Dendritic cell treated with granulocyte-macrophage colony-stimulating factor and Interleukin-4, amounts not matched to agents 40 ng/mL and 50 ng/mL, for 4 days (primary cell): Measurements from ENCODE around the gene HOPX.
"Not testable (repeated sequence)": the region's sequence is repeated elsewhere in the genome, so short reads cannot be mapped to it uniquely, and the experiment has no call there.

Experiments used
- H3K27ac Mint-ChIP-seq: one replicate; pipeline ENCODE4 v1.8.0; 2022; ENCODE audit warnings: mild to moderate bottlenecking, mixed read lengths
- H3K27me3 Mint-ChIP-seq: one replicate; pipeline ENCODE4 v1.8.0; 2022; ENCODE audit warnings: mild to moderate bottlenecking, mixed read lengths
- H3K36me3 Mint-ChIP-seq: one replicate; pipeline ENCODE4 v1.8.0; 2022; ENCODE audit warnings: low read depth, mixed read lengths
- H3K4me1 Mint-ChIP-seq: one replicate; pipeline ENCODE4 v1.8.0; 2022; ENCODE audit warnings: low read depth, mixed read lengths
- H3K4me3 Mint-ChIP-seq: one replicate; pipeline ENCODE4 v1.8.0; 2022; ENCODE audit warnings: mild to moderate bottlenecking, moderate library complexity, mixed read lengths
- H3K9me3 Mint-ChIP-seq: one replicate; pipeline ENCODE4 v1.8.0; 2022; ENCODE audit warnings: mixed read lengths
- intact Hi-C: fragments of 100-400 bp; cut with micrococcal nuclease; formaldehyde crosslinking; loops from one replicate; pipeline ENCODE4 v1.15.0; 2022

The HOPX gene

DNA sequence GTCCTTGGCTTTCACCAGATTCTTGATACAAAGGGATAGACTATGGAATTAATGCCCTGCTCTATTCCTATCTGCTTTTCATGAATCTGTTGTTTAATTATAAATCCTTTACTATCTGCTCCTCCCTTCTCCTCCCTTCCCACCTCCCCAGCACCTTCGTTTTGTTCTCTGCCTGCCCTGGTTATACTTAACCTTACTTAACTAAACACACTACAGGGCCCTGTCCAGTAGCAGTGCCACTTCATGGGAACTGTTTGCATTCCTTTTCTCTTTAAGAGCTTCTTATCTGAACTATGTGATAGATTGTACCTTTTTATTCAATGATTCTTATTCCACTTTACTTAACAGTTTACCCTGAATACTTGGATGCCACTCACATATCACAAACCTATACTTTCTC lies 830 bp downstream of the HOPX start:
- no peak overlapping the region for H3K4me3 Mint-ChIP-seq
- H3K36me3 Mint-ChIP-seq, result no peaks in the 10 kb centered on the region
- H3K4me1 Mint-ChIP-seq, result peaks cover 23% of the 10 kb centered on the region
- peaks cover 3% of the 10 kb centered on the region for H3K27me3 Mint-ChIP-seq
- intact Hi-C loops, result no loop called here
- H3K9me3 Mint-ChIP-seq, result no peaks in the 10 kb centered on the region
- no peak overlapping the region for H3K27ac Mint-ChIP-seq

DNA sequence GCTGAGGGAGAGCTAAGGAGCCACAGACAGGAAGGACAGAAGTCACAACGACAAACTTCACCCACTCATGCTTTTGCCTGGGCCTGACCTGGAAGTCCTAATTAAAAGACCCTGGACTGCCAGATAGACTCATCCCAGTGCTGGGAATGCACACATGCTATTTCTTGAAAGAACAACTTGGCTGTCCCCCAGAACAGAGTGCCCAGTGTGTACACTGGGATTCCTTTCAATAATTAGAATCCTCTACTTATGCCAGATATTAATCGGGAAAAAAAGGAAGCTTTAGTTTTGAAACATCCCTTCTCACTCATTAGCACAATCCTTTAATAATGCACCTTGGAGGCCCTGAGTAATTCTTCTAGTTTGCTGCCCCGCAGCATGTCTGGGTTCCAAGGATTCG lies 3.4 kb downstream of the HOPX start:
- Mint-ChIP-seq H3K27ac (no peak overlapping the region), H3K4me3 (no peak overlapping the region), H3K36me3 (no peaks in the 10 kb centered on the region), H3K27me3 (peaks cover 3% of the 10 kb centered on the region), H3K4me1 (peaks cover 16% of the 10 kb centered on the region), H3K9me3 (no peaks in the 10 kb centered on the region)
- intact Hi-C loops, result no loop called here

DNA sequence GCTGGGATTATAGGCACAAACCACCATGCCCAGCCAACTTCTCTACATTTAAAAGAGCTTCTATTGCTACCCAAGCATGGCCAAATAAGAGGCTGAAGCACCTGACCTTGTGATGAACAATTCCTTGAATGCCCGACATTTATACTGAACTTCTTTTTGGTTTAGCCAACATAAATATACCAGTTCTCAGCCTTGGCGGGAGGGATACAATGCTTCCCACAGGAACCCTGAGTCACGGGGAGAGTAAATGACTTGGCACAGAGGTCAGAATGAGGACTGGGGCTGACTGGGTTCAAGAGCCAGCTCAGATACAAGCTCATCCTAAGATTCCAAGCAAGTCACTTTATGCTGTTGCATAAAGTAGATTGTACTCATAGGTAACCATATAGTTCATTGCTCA lies 6.1 kb downstream of the HOPX start:
- no peak overlapping the region for H3K27ac Mint-ChIP-seq
- no peaks in the 10 kb centered on the region for H3K27me3 Mint-ChIP-seq
- no peak overlapping the region for H3K4me3 Mint-ChIP-seq
- H3K9me3 Mint-ChIP-seq, result no peaks in the 10 kb centered on the region
- H3K4me1 Mint-ChIP-seq, result no peaks in the 10 kb centered on the region
- intact Hi-C loops, result no loop called here
- no peaks in the 10 kb centered on the region for H3K36me3 Mint-ChIP-seq

DNA sequence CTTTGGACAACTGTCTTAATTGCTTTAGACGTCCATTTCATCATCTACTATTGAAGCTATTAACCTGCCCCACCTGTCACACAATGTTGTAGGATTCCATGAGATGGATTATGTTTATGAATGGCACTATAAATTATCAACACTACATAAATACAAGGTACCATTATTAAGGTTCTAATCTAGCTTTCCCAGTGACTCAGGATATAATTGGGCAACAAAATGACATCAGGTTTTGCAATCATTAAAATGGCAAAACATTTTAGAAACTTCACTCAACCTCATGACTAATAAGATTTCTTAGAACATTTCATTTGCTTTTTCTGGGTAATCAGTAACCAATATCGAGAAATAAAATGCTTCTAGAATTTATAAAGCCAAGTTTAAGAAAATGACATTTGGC lies 9.2 kb downstream of the HOPX start:
- Mint-ChIP-seq H3K4me3 (no peak overlapping the region), H3K4me1 (no peaks in the 10 kb centered on the region), H3K27me3 (no peaks in the 10 kb centered on the region), H3K9me3 (peaks cover 9% of the 10 kb centered on the region), H3K36me3 (no peaks in the 10 kb centered on the region), H3K27ac (no peak overlapping the region)
- intact Hi-C loops, result no loop called here

DNA sequence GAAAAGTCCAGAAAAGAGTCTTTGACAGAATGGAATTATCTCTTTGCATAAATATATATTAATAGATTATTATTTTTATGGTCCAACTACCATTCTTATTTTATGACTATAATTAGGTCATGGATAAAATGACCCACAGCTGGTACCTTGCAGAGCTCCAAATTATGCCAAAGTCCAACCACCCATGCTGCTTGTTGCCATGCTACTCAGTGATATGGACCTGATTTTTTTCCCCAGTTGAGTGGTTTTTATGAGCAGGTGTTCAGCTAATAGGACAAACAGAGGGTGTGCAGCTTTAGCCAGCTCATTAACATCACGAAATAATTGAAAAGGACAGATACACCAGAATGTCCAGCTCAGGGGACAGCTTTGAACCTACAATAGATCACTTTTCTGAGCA lies 9.7 kb downstream of the HOPX start:
- intact Hi-C loops, result no loop called here
- H3K27me3 Mint-ChIP-seq, result no peaks in the 10 kb centered on the region
- H3K27ac Mint-ChIP-seq, result no peak overlapping the region

DNA sequence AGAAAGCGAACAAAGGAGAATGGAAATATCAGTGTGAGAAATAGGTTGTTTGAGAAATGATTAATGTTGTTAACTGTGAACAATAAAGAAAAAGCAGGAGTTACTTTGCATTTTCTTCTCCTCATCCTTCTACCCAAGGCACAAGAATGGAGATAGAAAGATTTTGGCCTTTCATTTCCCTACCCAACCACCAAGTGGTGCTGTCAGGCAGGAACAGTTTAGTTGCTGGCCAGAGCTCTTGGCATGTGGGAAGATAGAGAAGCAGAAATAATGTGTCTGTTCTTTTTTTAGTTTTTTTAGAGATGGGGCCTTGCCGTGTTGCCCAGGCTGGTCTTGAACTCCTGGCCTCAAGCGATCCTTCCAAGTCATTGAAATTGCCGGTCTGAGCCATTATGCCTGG lies 12.8 kb downstream of the HOPX start:
- Mint-ChIP-seq H3K9me3 (peaks cover 9% of the 10 kb centered on the region), H3K36me3 (no peaks in the 10 kb centered on the region), H3K4me1 (peaks cover 12% of the 10 kb centered on the region), H3K4me3 (no peak overlapping the region), H3K27ac (no peak overlapping the region), H3K27me3 (peaks cover 2% of the 10 kb centered on the region)
- intact Hi-C loops, result no loop called here

More for the DNA sequence above, 9.7 kb downstream of the HOPX start:
- Mint-ChIP-seq H3K4me1 (peaks cover 3% of the 10 kb centered on the region), H3K9me3 (peaks cover 9% of the 10 kb centered on the region), H3K4me3 (no peak overlapping the region), H3K36me3 (no peaks in the 10 kb centered on the region)

DNA sequence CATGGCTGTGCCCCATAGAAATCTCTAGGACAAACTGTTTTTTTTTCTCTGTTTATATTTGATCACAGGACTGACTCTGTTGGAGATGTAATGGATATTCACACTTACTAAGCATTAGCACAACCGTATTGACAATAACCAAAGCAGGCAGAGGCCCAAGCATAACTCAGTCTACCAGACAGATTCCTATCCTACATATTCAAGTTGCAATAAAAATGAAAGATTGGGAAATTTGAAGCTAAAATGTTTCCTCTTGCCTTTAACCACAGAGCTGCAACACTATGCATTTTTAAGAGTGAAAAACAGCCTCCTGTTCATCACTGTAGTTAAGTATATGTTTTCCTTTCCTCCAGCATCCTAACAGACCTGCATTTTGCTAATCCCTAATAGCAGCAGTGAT lies 13.7 kb downstream of the HOPX start:
- H3K4me3 Mint-ChIP-seq, H3K9me3 Mint-ChIP-seq, H3K27ac Mint-ChIP-seq, H3K27me3 Mint-ChIP-seq, intact Hi-C loops, H3K36me3 Mint-ChIP-seq: not testable (repeated sequence)
- peaks cover 12% of the 10 kb centered on the region for H3K4me1 Mint-ChIP-seq

DNA sequence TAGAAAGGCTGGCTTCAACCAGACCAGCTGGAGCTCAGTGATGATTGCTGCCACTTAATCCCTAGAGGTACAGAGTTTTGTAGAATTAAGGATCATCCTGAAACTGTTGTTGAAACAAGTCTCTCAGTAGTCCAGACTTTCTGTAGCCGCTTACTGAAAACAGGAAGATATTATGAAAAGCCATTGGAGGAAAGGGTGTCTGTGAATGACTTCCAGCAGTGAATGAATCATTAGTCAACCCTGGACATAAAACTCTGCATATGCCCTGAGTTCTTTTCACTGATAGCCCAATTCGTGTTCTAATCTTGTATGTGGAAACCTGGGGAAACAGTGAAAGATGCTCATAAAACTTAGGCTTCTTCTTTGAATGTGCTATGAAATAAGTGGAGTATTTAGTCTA lies 14.8 kb downstream of the HOPX start:
- H3K4me1 Mint-ChIP-seq, result peaks cover 12% of the 10 kb centered on the region
- H3K4me3 Mint-ChIP-seq, result no peak overlapping the region
- no peaks in the 10 kb centered on the region for H3K36me3 Mint-ChIP-seq
- intact Hi-C loops, result no loop called here
- no peak overlapping the region for H3K27ac Mint-ChIP-seq
- peaks cover 2% of the 10 kb centered on the region for H3K27me3 Mint-ChIP-seq
- peaks cover 9% of the 10 kb centered on the region for H3K9me3 Mint-ChIP-seq

DNA sequence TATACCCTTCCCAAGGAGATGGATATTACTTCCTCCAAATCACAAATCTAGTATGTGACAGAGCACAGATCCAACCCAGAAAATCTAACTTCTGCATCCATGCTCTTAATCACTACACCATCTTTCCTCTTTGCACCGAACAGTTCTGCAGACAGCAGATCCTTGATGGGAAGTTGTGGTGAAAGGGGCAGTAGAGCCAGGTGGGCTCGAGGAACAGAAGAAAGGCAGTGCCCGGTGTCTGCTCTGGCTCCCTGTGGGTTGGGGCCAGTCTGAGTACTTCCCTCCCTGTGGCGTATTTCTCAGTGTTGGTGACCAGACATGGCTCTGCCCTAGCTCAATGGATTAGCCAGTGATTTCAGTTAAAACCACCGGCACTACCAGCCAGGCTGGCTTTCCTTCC lies 15.3 kb downstream of the HOPX start:
- no peak overlapping the region for H3K27ac Mint-ChIP-seq
- H3K4me1 Mint-ChIP-seq, result peaks cover 14% of the 10 kb centered on the region
- H3K9me3 Mint-ChIP-seq, result peaks cover 9% of the 10 kb centered on the region
- intact Hi-C loops, result no loop called here
- H3K27me3 Mint-ChIP-seq, result peaks cover 2% of the 10 kb centered on the region
- H3K36me3 Mint-ChIP-seq, result no peaks in the 10 kb centered on the region
- no peak overlapping the region for H3K4me3 Mint-ChIP-seq

DNA sequence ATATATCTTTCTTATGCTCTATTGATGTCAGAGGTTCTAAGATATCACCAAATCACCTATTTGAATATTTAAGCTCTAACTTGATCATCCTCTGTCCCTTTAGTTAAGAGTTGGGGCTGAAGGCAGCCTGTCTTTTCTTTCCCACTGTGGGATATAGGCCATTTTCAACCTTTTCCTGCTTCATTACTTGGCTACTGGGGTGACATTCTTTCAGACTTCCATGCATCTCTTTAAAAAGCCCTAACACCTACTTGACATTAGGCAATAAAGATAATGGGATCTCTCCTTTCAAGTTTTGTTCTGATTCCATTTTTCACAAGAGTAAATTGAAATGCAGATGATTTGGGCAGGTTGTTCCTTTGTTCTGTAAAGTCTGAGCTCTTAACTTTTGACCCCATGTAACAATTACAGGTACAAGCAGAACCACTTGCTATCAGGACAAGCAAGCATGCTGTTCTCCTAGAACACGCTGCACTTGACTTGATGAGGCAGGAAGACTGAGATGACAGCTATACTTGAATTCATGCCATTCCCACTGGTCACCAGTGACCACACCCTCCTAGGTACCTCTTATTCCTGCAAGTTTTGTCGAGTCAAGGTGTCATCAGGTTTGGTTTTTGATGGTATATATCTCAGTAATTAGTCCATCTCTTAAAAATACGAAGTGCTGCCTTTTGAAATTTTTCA lies 18.2 kb downstream of the HOPX start:
- intact Hi-C loops, result no loop called here
- H3K9me3 Mint-ChIP-seq, result no peaks in the 10 kb centered on the region
- H3K27me3 Mint-ChIP-seq, result peaks cover 15% of the 10 kb centered on the region
- no peaks in the 10 kb centered on the region for H3K36me3 Mint-ChIP-seq
- H3K4me3 Mint-ChIP-seq, result no peak overlapping the region
- H3K4me1 Mint-ChIP-seq, result peaks cover 16% of the 10 kb centered on the region
- H3K27ac Mint-ChIP-seq, result no peak overlapping the region

DNA sequence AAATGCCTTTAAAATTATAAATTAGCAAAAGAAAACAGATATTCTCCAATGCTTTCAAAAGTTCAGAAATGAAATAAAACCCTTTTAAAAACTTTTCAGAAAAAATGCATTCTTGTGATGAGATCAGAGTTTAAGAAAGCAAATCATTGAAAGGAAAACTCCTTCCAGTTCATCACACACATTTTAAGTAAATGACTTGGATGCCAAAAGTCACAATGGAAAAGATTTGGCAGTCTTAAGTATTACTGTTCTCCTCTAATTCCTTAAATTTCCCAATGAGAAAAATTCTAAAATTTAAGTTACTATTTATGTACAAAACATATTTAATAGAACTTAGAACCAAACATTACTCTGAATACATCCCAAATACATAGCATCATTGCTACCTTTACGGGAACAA lies 21.1 kb downstream of the HOPX start:
- Mint-ChIP-seq H3K36me3 (no peaks in the 10 kb centered on the region), H3K4me3 (no peak overlapping the region), H3K4me1 (peaks cover 19% of the 10 kb centered on the region), H3K27ac (no peak overlapping the region), H3K9me3 (no peaks in the 10 kb centered on the region), H3K27me3 (peaks cover 43% of the 10 kb centered on the region)
- intact Hi-C loops, result loop anchor here (10.0 kb wide), 2 partner anchors 105 to 145 kb away; no protein-coding TSS in a partner anchor

DNA sequence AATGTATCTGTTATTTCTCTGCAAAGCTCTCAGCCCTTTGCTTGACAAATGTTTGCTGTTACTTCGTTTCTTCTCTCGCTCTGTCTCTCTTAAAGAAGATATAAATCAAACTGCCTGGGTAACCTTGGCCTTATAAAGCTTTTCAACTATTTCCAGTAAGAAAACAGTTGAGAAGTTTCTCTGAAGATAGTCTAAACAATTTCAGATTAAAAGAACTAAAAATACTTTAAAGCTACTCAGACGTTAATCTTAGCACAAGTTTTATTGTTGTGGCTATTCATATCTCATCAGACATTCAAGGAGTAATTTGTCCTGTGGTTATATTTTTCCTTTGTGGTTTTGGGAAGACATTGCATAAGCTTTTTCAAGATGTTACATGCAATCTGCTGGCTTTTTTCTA lies 22.6 kb downstream of the HOPX start:
- Mint-ChIP-seq H3K27ac (no peak overlapping the region), H3K9me3 (no peaks in the 10 kb centered on the region), H3K27me3 (peaks cover 50% of the 10 kb centered on the region), H3K36me3 (no peaks in the 10 kb centered on the region), H3K4me3 (no peak overlapping the region), H3K4me1 (peaks cover 28% of the 10 kb centered on the region)
- intact Hi-C loops, result loop anchor here (10.0 kb wide), 2 partner anchors 106 to 146 kb away; no protein-coding TSS in a partner anchor

DNA sequence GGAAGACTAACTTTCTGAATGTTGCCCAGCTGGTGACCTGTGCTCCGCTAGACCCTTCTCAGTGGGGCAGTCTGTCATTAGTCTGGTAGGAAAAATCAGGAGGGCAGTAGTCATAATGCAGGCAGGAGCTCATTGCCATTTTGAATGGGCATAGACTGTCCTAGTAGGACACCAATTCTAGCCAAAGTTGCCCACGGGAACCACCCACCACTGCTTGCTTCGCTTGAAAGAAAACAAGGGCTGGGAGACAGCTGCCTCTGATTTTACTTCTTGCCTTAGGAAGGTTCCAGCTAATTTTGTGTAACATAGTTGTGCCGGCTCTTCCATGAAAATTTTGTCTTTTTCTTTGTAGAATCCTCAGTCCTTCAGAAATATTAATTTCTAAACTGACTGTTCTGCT lies 23.3 kb downstream of the HOPX start:
- Mint-ChIP-seq H3K36me3 (no peaks in the 10 kb centered on the region), H3K27ac (no peak overlapping the region), H3K27me3 (peaks cover 50% of the 10 kb centered on the region), H3K4me3 (no peak overlapping the region), H3K9me3 (no peaks in the 10 kb centered on the region), H3K4me1 (peaks cover 32% of the 10 kb centered on the region)
- intact Hi-C loops, result loop anchor here (10.0 kb wide), 2 partner anchors 107 to 147 kb away; no protein-coding TSS in a partner anchor

DNA sequence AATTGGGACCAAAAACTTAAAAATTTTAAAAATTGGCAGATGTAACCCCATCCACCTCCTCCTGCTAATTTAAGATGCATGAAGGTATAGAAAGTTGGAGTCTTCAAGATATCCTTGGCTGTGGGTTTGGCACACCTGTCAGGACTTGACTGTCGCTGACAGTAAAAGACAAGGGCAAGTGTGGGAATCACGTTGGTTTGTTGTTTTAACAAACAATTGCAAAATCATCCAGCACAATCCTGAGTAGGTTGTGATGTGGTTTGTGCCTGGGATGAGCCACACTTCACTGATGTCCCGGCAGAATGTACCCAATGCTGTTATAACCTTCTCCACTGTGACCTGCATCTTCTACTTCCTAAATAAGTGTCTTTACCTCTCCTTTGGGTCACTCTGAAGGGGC lies 24.0 kb downstream of the HOPX start:
- no peaks in the 10 kb centered on the region for H3K36me3 Mint-ChIP-seq
- no peaks in the 10 kb centered on the region for H3K9me3 Mint-ChIP-seq
- intact Hi-C loops, result loop anchor here (10.0 kb wide), 2 partner anchors 108 to 148 kb away; no protein-coding TSS in a partner anchor
- H3K27ac Mint-ChIP-seq, result no peak overlapping the region
- peaks cover 50% of the 10 kb centered on the region for H3K27me3 Mint-ChIP-seq
- peaks cover 32% of the 10 kb centered on the region for H3K4me1 Mint-ChIP-seq
- H3K4me3 Mint-ChIP-seq, result no peak overlapping the region

DNA sequence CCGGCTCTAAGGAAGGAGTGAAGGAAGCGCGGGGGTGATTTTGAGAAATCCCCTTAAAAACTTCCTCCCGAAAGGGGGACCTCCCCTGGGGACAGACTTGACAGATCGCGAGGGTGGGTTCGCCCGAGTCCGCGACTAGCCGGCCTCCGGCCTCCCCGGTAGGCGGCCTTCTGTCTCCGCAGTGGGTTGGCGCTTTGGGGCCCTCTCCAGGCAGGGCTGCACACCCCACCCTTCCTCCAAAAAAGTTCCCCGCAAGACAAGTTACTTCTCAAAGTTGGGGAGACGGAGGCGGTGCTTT lies 24.8 kb downstream of the HOPX start:
- no peak overlapping the region for H3K27ac Mint-ChIP-seq

More for the DNA sequence above, 24.8 kb downstream of the HOPX start:
- H3K27me3 Mint-ChIP-seq, result peaks cover 50% of the 10 kb centered on the region
- H3K4me3 Mint-ChIP-seq, result peak overlapping the region; percentile 61
- no peaks in the 10 kb centered on the region for H3K9me3 Mint-ChIP-seq
- peaks cover 32% of the 10 kb centered on the region for H3K4me1 Mint-ChIP-seq
- intact Hi-C loops, result loop anchor here (10.0 kb wide), 2 partner anchors 109 to 149 kb away; no protein-coding TSS in a partner anchor
- no peaks in the 10 kb centered on the region for H3K36me3 Mint-ChIP-seq
